Measurements from ENCODE around the gene C3orf18.

DNA sequence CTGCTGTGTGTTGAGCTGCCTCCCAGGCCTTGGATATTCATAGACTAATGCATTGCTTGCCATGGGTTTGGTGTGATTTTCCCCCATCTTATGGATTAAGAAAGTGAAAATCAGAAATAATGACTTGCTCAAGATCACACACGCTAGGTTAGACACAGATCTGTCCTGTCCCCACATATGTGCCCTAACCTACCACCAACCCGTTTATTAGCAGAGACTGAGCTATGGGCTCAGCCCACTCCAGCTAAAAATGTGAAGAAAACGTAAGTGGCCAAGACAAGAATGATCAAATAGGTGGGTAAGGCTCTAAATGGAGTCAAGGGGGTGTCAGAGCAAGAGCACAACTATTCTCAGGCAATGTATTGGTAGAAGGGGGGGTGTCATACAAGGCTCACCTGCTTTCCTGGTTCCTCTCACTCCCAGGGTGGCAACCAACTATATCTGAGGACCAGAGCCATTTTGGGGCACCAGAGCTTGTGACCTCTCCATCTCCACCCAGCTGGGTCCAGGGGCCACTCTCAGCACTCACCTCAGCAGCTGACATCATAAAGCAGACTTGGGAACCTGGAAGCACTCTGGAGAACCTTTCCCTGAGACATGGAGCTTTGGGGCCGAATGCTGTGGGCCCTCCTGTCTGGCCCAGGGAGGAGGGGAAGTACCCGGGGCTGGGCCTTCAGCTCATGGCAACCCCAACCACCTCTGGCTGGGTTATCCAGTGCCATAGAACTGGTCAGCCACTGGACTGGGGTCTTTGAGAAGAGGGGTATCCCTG lies 3.1 kb upstream of the C3orf18 start:
- TF ChIP-seq EP300 (IDR thresholded peaks at IDR 0.05) (no peak), CTCF (IDR thresholded peaks at IDR 0.05) (no peak)
